Tibial nerve (tissue), 4 donors: ENCODE measurements around the gene SENP1. TPM values are rescaled to one million over a fixed set of nuclear protein-coding genes. Genes with fewer than 3 reads are reported as not detected.
A peak's percentile ranks its signal among the peaks of the same experiment; 100 is the strongest.

Source experiments
- DNase-seq, 2 donors: peaks; one replicate each; pipeline ENCODE4 v3.0.0-alpha.2; 2019; ENCODE audit warnings: low spot score in 2 of 2
- H3K27ac ChIP-seq, 4 donors: fragments of 200-600 bp; sonication (generic) in 3 of 4; one replicate each; pipeline ENCODE4 v1.5.1; 2017 to 2019; ENCODE audit warnings: mild to moderate bottlenecking in 1 of 4
- H3K27me3 ChIP-seq, 2 donors: fragments of 200-600 bp; sonication (generic) in 1 of 2; one replicate each; pipeline versions ENCODE4 v1.5.1 to v1.6.0; 2017 to 2019
- H3K36me3 ChIP-seq, 3 donors: fragments of 200-600 bp; sonication (generic); one replicate each; pipeline ENCODE4 v1.5.1; 2018 to 2019
- H3K4me1 ChIP-seq, 4 donors: fragments of 200-600 bp; sonication (generic) in 3 of 4; one replicate each; pipeline ENCODE4 v1.5.1; 2017 to 2019
- H3K4me3 ChIP-seq, 4 donors: fragments of 200-600 bp; sonication (generic) in 3 of 4; one replicate each; pipeline ENCODE4 v1.5.1; 2017 to 2019; ENCODE audit warnings: mild to moderate bottlenecking in 1 of 4, moderate library complexity in 1 of 4
- H3K9me3 ChIP-seq, 4 donors: fragments of 200-600 bp; sonication (generic) in 3 of 4; one replicate each; pipeline ENCODE4 v1.5.1; 2017 to 2019
- EP300 ChIP-seq, 2 donors: sonication (generic); formaldehyde crosslinking; IDR thresholded peaks; one replicate each; pipeline ENCODE4 v1.6.1; 2017; ENCODE audit warnings: antibody characterized with exemption in 2 of 2, mild to moderate bottlenecking in 1 of 2
- POLR2A ChIP-seq, 2 donors: fragments of 450-650 bp; IDR thresholded peaks; one replicate each; pipeline ENCODE4 v1.6.1; 2017; ENCODE audit warnings: antibody characterized with exemption in 2 of 2, mild to moderate bottlenecking in 2 of 2, moderate library complexity in 2 of 2
- WGBS, 2 donors: methylation state at CpG; one replicate each; pipeline ENCODE4 v1.1.5; 2018; 5-methylcytosine and 5-hydroxymethylcytosine counted together
- total RNA-seq, 4 donors: library from RNA; depleted of rRNA; stranded (reverse); fragments of >200 nt; gene quantifications; one replicate each; pipeline ENCODE4 v1.1.0, GENCODE V29; 2016
- TF ChIP-seq, protein P1 (sequence below), 5 experiments: fragments of 200-600 bp in 3 of 5; fragments of 450-650 bp in 2 of 5; sonication (generic) in 3 of 5; IDR thresholded peaks; one replicate each; pipeline ENCODE4 v1.5.1; 2016 to 2019; ENCODE audit warnings: antibody characterized with exemption in 5 of 5, mild to moderate bottlenecking in 3 of 5, moderate library complexity in 2 of 5

The SENP1 gene
- total RNA-seq, 4 donors from 2014 or later: 14.7 to 40.0 (median 21.1) TPM

DNA sequence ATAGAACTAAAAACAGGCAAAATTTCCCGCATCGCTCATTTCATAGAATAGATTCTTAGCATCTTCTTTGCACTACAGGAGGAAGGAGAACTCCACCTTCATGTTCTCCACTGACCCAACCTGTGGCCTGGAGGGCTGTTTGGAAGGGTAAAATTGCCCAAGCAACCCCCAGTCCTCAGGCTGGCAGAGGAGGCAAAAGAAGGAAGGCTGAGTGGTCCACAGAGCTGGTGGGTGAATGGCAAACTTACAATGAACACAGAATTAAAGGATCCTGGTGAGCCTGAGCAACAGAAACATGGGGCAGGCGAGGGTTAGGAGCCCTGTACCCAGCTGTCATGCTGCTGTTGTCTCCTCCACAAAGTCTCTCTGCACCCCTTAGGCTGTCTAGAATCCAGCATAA lies 25.1 kb downstream of the SENP1 start:
- Histone ChIP-seq H3K4me1 (no peaks in the 10 kb centered on the region), H3K36me3 (peaks cover 0 to 36% (median 0%) of the 10 kb centered on the region in 3 donors), H3K4me3 (no peak overlapping the region), H3K27me3 (no peaks in the 10 kb centered on the region), H3K9me3 (no peaks in the 10 kb centered on the region), H3K27ac (no peak overlapping the region)
- TF ChIP-seq, protein P1, sequence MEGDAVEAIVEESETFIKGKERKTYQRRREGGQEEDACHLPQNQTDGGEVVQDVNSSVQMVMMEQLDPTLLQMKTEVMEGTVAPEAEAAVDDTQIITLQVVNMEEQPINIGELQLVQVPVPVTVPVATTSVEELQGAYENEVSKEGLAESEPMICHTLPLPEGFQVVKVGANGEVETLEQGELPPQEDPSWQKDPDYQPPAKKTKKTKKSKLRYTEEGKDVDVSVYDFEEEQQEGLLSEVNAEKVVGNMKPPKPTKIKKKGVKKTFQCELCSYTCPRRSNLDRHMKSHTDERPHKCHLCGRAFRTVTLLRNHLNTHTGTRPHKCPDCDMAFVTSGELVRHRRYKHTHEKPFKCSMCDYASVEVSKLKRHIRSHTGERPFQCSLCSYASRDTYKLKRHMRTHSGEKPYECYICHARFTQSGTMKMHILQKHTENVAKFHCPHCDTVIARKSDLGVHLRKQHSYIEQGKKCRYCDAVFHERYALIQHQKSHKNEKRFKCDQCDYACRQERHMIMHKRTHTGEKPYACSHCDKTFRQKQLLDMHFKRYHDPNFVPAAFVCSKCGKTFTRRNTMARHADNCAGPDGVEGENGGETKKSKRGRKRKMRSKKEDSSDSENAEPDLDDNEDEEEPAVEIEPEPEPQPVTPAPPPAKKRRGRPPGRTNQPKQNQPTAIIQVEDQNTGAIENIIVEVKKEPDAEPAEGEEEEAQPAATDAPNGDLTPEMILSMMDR (IDR thresholded peaks at IDR 0.05): no peak
- TF ChIP-seq POLR2A (IDR thresholded peaks at IDR 0.05) (no peak), EP300 (IDR thresholded peaks at IDR 0.05) (no peak)
- no peak for DNase-seq
- WGBS, 2 donors: 96% methylated on average over 3 of the region's 3 CpGs

DNA sequence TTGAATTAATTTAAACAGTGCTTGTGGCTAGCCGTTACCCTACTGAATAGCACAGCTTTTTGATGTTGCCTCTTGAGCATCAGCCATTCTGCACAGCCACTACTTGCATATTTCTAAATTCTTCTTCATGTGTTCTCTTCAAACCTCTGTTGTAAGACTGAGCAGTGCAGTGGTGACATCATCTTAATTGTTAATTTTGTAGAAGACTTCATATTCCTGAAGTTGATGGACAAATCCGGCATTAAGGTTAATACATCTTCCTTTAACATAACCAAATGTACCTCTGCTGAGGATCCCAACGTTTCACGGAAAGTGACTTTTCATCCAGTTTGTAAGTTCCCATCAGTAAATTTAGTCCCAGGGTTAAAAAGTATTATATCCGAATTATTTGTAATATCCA lies 25.6 kb downstream of the SENP1 start:
- Histone ChIP-seq H3K27ac (no peak overlapping the region), H3K9me3 (no peaks in the 10 kb centered on the region), H3K4me1 (no peaks in the 10 kb centered on the region), H3K4me3 (no peak overlapping the region), H3K27me3 (no peaks in the 10 kb centered on the region), H3K36me3 (peaks cover 0 to 31% (median 0%) of the 10 kb centered on the region in 3 donors)
- WGBS, 2 donors: 87 to 92% methylated on average over 5 of the region's 5 CpGs
- TF ChIP-seq, protein P1 (IDR thresholded peaks at IDR 0.05): no peak
- TF ChIP-seq EP300 (IDR thresholded peaks at IDR 0.05) (no peak), POLR2A (IDR thresholded peaks at IDR 0.05) (no peak)
- DNase-seq: no peak

DNA sequence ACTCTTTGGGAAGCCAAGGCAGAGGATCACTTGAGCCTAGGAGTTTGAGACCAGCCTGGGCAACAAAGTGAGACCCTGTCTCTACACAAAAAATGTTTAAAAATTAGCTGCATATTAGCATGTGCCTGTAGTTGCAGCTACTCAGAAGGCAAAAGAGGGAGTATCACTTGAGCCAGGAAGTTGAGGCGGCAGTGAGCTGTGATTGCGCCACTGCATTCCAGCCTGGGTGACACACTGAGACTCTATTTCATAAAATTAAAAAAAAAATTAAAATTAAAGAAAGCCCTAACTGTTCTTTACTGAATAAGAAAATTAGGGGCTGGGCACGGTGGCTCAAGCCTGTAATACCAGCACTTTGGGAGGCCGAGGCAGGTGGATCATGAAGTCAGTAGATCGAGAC lies 27.0 kb downstream of the SENP1 start:
- Histone ChIP-seq H3K27me3 (no peaks in the 10 kb centered on the region), H3K4me1 (no peaks in the 10 kb centered on the region), H3K9me3 (no peaks in the 10 kb centered on the region), H3K27ac (peak overlapping the region in 3 of 4 donors; percentile 59 to 76 (median 71)), H3K36me3 (peaks cover 0 to 38% (median 3%) of the 10 kb centered on the region in 3 donors), H3K4me3 (no peak overlapping the region)
- no peak for DNase-seq
- whole genome bisulfite sequencing, 2 donors: 53 to 57% methylated on average over 5 of the region's 5 CpGs
- TF ChIP-seq POLR2A (IDR thresholded peaks at IDR 0.05): no peak
- no peak for TF ChIP-seq EP300 (IDR thresholded peaks at IDR 0.05)

DNA sequence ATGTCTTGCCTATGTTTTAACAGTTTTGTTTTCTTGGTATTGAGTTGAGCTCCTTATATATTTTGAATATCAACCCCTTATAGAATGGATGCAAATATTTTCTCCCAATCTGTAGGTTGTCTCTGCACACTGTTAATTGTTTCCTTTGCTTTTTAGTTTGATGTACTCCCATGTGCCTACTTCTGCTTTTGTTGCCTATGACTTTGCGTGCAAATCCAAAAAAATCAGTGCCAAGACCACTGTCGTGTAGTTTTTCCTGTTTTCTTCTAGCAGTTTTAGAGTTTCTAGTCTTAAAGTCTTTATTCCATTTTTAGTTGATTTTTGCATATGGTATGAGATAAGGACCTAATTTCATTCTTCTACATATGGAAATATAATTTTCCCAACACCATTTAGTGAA lies 28.8 kb downstream of the SENP1 start:
- 94 to 96% methylated on average over 2 of the region's 2 CpGs for WGBS, 2 donors
- H3K9me3 ChIP-seq: no peaks in the 10 kb centered on the region
- H3K4me1 ChIP-seq: no peaks in the 10 kb centered on the region
- no peaks in the 10 kb centered on the region for H3K27me3 ChIP-seq
- no peak overlapping the region for H3K4me3 ChIP-seq
- no peak for DNase-seq
- TF ChIP-seq, protein P1 (IDR thresholded peaks at IDR 0.05): no peak
- TF ChIP-seq POLR2A (IDR thresholded peaks at IDR 0.05): no peak
- TF ChIP-seq EP300 (IDR thresholded peaks at IDR 0.05): no peak
- H3K36me3 ChIP-seq: peaks cover 4 to 44% (median 4%) of the 10 kb centered on the region in 3 donors
- H3K27ac ChIP-seq: no peak overlapping the region

DNA sequence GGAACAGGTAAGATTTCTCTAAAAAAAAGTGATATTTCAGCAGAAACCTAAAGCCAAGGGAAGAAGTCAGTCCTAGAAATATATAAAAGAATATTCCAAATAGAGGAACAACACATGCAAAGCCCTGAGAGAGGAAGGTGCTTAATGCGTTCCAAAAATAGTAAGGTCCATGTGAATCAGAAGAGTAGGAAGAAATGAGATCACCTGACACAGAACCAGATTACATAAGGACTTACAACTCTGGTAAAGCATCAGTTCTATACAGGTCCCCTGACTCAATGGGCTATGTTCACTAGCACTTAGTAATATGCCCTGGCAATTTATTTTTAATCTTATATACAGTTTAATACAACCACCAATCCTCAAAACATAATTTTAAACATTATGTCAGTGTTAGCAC lies 30.0 kb downstream of the SENP1 start:
- TF ChIP-seq EP300 (IDR thresholded peaks at IDR 0.05) (no peak), POLR2A (IDR thresholded peaks at IDR 0.05) (no peak)
- TF ChIP-seq, protein P1 (IDR thresholded peaks at IDR 0.05): no peak
- no peaks in the 10 kb centered on the region for H3K4me1 ChIP-seq
- DNase-seq: no peak
- no peaks in the 10 kb centered on the region for H3K27me3 ChIP-seq
- no peaks in the 10 kb centered on the region for H3K9me3 ChIP-seq
- WGBS, 2 donors: 76 to 90% methylated on average over 1 of the region's 1 CpG
- peaks cover 4 to 47% (median 4%) of the 10 kb centered on the region in 3 donors for H3K36me3 ChIP-seq
- H3K4me3 ChIP-seq: no peak overlapping the region
- H3K27ac ChIP-seq: no peak overlapping the region

DNA sequence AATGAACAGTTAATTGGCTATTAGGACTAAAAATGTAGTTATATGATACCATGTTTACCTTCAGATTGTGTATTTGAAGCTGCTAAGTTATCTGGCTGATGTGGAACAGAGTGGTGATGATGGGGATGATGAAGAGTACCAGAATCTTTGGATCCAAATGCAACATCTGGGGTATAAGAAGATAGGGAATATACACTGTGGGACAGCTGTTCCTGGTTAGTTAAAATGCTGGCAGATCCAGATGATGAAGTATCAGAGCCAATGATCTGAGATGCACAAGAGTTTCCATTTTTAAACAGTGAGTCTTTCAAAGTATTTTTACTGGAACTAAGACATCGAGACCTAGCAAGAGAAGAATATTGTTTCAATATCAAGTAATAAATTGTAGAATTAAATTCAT lies 31.6 kb downstream of the SENP1 start:
- no peaks in the 10 kb centered on the region for H3K27me3 ChIP-seq
- TF ChIP-seq POLR2A (IDR thresholded peaks at IDR 0.05) (no peak), EP300 (IDR thresholded peaks at IDR 0.05) (no peak)
- TF ChIP-seq, protein P1 (IDR thresholded peaks at IDR 0.05): no peak
- no peak overlapping the region for H3K27ac ChIP-seq
- WGBS, 2 donors: 84 to 92% methylated on average over 1 of the region's 1 CpG
- H3K4me1 ChIP-seq: no peaks in the 10 kb centered on the region
- no peak for DNase-seq
- H3K4me3 ChIP-seq: no peak overlapping the region
- peaks cover 4 to 60% (median 4%) of the 10 kb centered on the region in 3 donors for H3K36me3 ChIP-seq
- H3K9me3 ChIP-seq: no peaks in the 10 kb centered on the region
